GM12878 (cell line): ENCODE data around the gene ZDHHC14. TPM values are rescaled to one million over a fixed set of nuclear protein-coding genes. Genes with fewer than 3 reads are reported as not detected.

Experiments
- FOXK2 ChIP-seq: fragments of 450-650 bp; IDR thresholded peaks from 2 replicates; pipeline ENCODE4 v1.6.1; 2017; ENCODE audit warnings: mild to moderate bottlenecking, moderate library complexity
- IKZF1 ChIP-seq: fragments of 450-650 bp; conservative IDR thresholded peaks from 2 replicates; pipeline ENCODE4 v1.6.1; 2017; ENCODE audit warnings: antibody characterized with exemption, mild to moderate bottlenecking
- IKZF2 ChIP-seq, 2 experiments: fragments of 450-650 bp; IDR thresholded peaks; 2 replicates each; pipeline ENCODE4 v1.6.1; 2017; ENCODE audit warnings: mild to moderate bottlenecking in 2 of 2, moderate library complexity in 2 of 2
- MEF2B ChIP-seq: fragments of 450-650 bp; IDR thresholded peaks from 2 replicates; pipeline ENCODE4 v1.6.1; 2018; ENCODE audit warnings: mild to moderate bottlenecking, moderate library complexity; ENCODE audit not compliant: partially characterized antibody, poor library complexity, severe bottlenecking
- NBN ChIP-seq: fragments of 450-650 bp; IDR thresholded peaks from 2 replicates; pipeline ENCODE4 v1.6.1; 2016
- RCOR1 ChIP-seq: conservative IDR thresholded peaks from 2 replicates; pipeline ENCODE4 v1.6.1; 2012; ENCODE audit warnings: low read depth, low read length, improper control_type of control experiment
- WRNIP1 ChIP-seq: IDR thresholded peaks from 2 replicates; pipeline ENCODE4 v1.6.1; 2011; ENCODE audit warnings: low read depth, low read length, improper control_type of control experiment, borderline replicate concordance
- ZNF207 ChIP-seq: fragments of 450-650 bp; IDR thresholded peaks from 2 replicates; pipeline ENCODE4 v1.6.1; 2014; ENCODE audit warnings: antibody characterized with exemption, mild to moderate bottlenecking, borderline replicate concordance
- polyA plus RNA-seq, 11 experiments: library from polyadenylated mRNA; depleted of rRNA in 4 of 11; unstranded in 6 of 11; stranded (reverse) in 5 of 11; fragments of >200 nt; fragmentation: Nextera tagmentation in 4 of 11; fragmentation: Illumina TruSeq in 1 of 11; extraction: Ambion mirVana in 4 of 11; extraction: Trizol in 1 of 11; gene quantifications; 1 replicate in 1 of 11; 2 replicates in 10 of 11; pipeline versions ENCODE4 v1.2.1 to v1.2.3, GENCODE V29; 2011 to 2016; ENCODE audit warnings: inconsistent platforms in 2 of 11, missing spikeins in 2 of 11, low read depth in 1 of 11
- total RNA-seq, 4 experiments: library from RNA; depleted of rRNA in 3 of 4; stranded (reverse); fragments of >200 nt in 3 of 4; fragmentation: Illumina TruSeq in 1 of 4; extraction: Trizol in 1 of 4; gene quantifications; 2 replicates each; pipeline versions ENCODE4 v1.2.1 to v1.2.3, GENCODE V29; 2013 to 2021
- TF ChIP-seq, protein P1 (sequence below): fragments of 450-650 bp; formaldehyde crosslinking; IDR thresholded peaks from 2 replicates; pipeline ENCODE4 v1.4.0; 2020; ENCODE audit warnings: mild to moderate bottlenecking, moderate library complexity
- TF ChIP-seq, protein P2 (sequence below): fragments of 450-650 bp; IDR thresholded peaks from 2 replicates; pipeline ENCODE4 v1.6.1; 2016; ENCODE audit warnings: mild to moderate bottlenecking
- TF ChIP-seq, protein P3 (sequence below): IDR thresholded peaks from 2 replicates; pipeline ENCODE4 v1.6.1; 2011; ENCODE audit warnings: borderline replicate concordance, low read depth, mild to moderate bottlenecking, moderate library complexity, mixed read lengths, low read length; ENCODE audit not compliant: insufficient read depth; ENCODE audit errors: extremely low read length
- TF ChIP-seq, protein P4 (sequence below): IDR thresholded peaks from 2 replicates; pipeline ENCODE4 v1.6.1; 2012; ENCODE audit warnings: improper control_type of control experiment, low read depth, low read length; ENCODE audit not compliant: insufficient replicate concordance

ZDHHC14 gene
- total and polyA plus RNA-seq, 10 of the 15 experiments (the other 5 are each of a cell fraction or from before 2014, with no cell fraction given), result 0.15 to 16.0 (median 0.76) TPM; not detected in 1

DNA sequence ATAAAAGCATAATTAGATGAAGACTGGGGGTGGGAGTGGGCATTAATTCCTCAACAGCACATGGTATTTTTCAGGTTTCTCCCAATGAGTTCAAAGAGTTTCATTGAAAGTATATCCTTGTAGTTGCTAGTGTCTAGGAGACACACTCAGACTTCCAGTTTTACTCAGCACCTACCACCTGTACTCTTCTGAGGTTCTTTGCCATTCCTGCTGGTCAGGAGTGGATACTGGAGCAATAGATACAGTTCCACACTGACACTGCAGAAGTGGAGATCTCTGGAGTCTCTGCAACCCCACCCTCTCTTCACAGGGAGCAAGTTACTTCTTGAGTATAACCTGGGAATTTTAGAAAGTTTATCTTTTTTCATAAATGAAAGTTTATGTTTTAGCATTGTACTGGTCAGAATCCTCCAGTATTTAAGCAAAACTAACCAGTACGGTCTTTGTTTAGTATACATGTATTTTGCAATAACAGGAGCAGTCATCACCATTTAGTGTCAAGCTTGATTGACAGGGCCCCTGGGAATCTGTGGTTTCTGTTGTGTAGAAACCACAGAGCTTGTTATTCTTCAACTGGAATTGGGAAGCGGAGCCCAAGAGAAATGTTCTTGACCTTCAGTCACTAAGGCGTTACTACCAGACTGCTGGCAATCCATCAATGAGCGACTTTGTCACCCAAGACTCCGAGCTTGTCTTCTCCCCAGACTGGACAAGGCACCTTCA, 148.1 kb downstream of the ZDHHC14 start (continued):
- peak; percentile 64; the same call in 1 of the 2 replicates for TF ChIP-seq IKZF1
- no peak for TF ChIP-seq NBN
- peak; percentile 36 to 61; a peak in 2 of 4 replicates for TF ChIP-seq IKZF2 (IDR thresholded peaks at IDR 0.05)
- TF ChIP-seq, protein P1, sequence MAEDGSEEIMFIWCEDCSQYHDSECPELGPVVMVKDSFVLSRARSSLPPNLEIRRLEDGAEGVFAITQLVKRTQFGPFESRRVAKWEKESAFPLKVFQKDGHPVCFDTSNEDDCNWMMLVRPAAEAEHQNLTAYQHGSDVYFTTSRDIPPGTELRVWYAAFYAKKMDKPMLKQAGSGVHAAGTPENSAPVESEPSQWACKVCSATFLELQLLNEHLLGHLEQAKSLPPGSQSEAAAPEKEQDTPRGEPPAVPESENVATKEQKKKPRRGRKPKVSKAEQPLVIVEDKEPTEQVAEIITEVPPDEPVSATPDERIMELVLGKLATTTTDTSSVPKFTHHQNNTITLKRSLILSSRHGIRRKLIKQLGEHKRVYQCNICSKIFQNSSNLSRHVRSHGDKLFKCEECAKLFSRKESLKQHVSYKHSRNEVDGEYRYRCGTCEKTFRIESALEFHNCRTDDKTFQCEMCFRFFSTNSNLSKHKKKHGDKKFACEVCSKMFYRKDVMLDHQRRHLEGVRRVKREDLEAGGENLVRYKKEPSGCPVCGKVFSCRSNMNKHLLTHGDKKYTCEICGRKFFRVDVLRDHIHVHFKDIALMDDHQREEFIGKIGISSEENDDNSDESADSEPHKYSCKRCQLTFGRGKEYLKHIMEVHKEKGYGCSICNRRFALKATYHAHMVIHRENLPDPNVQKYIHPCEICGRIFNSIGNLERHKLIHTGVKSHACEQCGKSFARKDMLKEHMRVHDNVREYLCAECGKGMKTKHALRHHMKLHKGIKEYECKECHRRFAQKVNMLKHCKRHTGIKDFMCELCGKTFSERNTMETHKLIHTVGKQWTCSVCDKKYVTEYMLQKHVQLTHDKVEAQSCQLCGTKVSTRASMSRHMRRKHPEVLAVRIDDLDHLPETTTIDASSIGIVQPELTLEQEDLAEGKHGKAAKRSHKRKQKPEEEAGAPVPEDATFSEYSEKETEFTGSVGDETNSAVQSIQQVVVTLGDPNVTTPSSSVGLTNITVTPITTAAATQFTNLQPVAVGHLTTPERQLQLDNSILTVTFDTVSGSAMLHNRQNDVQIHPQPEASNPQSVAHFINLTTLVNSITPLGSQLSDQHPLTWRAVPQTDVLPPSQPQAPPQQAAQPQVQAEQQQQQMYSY (CRISPR knock-in tag), result no peak
- no peak for TF ChIP-seq ZNF207
- TF ChIP-seq FOXK2, result no peak
- TF ChIP-seq WRNIP1, result no peak
- no peak for TF ChIP-seq RCOR1
- TF ChIP-seq, protein P2, sequence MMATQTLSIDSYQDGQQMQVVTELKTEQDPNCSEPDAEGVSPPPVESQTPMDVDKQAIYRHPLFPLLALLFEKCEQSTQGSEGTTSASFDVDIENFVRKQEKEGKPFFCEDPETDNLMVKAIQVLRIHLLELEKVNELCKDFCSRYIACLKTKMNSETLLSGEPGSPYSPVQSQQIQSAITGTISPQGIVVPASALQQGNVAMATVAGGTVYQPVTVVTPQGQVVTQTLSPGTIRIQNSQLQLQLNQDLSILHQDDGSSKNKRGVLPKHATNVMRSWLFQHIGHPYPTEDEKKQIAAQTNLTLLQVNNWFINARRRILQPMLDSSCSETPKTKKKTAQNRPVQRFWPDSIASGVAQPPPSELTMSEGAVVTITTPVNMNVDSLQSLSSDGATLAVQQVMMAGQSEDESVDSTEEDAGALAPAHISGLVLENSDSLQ, result peak; percentile 83
- TF ChIP-seq MEF2B, result peak; percentile 84
- TF ChIP-seq, protein P3, sequence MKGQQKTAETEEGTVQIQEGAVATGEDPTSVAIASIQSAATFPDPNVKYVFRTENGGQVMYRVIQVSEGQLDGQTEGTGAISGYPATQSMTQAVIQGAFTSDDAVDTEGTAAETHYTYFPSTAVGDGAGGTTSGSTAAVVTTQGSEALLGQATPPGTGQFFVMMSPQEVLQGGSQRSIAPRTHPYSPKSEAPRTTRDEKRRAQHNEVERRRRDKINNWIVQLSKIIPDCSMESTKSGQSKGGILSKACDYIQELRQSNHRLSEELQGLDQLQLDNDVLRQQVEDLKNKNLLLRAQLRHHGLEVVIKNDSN, result no peak
- TF ChIP-seq, protein P4, sequence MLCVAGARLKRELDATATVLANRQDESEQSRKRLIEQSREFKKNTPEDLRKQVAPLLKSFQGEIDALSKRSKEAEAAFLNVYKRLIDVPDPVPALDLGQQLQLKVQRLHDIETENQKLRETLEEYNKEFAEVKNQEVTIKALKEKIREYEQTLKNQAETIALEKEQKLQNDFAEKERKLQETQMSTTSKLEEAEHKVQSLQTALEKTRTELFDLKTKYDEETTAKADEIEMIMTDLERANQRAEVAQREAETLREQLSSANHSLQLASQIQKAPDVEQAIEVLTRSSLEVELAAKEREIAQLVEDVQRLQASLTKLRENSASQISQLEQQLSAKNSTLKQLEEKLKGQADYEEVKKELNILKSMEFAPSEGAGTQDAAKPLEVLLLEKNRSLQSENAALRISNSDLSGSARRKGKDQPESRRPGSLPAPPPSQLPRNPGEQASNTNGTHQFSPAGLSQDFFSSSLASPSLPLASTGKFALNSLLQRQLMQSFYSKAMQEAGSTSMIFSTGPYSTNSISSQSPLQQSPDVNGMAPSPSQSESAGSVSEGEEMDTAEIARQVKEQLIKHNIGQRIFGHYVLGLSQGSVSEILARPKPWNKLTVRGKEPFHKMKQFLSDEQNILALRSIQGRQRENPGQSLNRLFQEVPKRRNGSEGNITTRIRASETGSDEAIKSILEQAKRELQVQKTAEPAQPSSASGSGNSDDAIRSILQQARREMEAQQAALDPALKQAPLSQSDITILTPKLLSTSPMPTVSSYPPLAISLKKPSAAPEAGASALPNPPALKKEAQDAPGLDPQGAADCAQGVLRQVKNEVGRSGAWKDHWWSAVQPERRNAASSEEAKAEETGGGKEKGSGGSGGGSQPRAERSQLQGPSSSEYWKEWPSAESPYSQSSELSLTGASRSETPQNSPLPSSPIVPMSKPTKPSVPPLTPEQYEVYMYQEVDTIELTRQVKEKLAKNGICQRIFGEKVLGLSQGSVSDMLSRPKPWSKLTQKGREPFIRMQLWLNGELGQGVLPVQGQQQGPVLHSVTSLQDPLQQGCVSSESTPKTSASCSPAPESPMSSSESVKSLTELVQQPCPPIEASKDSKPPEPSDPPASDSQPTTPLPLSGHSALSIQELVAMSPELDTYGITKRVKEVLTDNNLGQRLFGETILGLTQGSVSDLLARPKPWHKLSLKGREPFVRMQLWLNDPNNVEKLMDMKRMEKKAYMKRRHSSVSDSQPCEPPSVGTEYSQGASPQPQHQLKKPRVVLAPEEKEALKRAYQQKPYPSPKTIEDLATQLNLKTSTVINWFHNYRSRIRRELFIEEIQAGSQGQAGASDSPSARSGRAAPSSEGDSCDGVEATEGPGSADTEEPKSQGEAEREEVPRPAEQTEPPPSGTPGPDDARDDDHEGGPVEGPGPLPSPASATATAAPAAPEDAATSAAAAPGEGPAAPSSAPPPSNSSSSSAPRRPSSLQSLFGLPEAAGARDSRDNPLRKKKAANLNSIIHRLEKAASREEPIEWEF, result no peak
